GM06990 (cell line): ENCODE measurements around the gene LPCAT1.
A peak's percentile ranks its signal among the peaks of the same experiment; 100 is the strongest.

Experiments
- DNase-seq: peaks from one replicate; pipeline ENCODE4 v3.0.0-alpha.2; 2011; ENCODE audit not compliant: insufficient read length; ENCODE audit errors: extremely low read depth
- H3K27me3 ChIP-seq: replicated peaks from 2 replicates; pipeline ENCODE4 v1.6.0; 2011; ENCODE audit warnings: low read length; ENCODE audit not compliant: control insufficient read depth, insufficient read depth
- H3K36me3 ChIP-seq: 2 replicates; pipeline ENCODE4 v1.5.1; 2011; ENCODE audit warnings: low read length; ENCODE audit not compliant: control insufficient read depth, insufficient read depth
- H3K4me3 ChIP-seq: replicated peaks from 2 replicates; pipeline ENCODE4 v1.5.1; 2011; ENCODE audit warnings: low read depth, mild to moderate bottlenecking, control low read depth, low read length
- TF ChIP-seq, protein P1 (sequence below): IDR thresholded peaks from 2 replicates; pipeline ENCODE4 v1.5.1; 2011; ENCODE audit warnings: low read length, control low read depth, mild to moderate bottlenecking, inconsistent platforms; ENCODE audit not compliant: insufficient read depth, poor library complexity, severe bottlenecking

The LPCAT1 gene

DNA sequence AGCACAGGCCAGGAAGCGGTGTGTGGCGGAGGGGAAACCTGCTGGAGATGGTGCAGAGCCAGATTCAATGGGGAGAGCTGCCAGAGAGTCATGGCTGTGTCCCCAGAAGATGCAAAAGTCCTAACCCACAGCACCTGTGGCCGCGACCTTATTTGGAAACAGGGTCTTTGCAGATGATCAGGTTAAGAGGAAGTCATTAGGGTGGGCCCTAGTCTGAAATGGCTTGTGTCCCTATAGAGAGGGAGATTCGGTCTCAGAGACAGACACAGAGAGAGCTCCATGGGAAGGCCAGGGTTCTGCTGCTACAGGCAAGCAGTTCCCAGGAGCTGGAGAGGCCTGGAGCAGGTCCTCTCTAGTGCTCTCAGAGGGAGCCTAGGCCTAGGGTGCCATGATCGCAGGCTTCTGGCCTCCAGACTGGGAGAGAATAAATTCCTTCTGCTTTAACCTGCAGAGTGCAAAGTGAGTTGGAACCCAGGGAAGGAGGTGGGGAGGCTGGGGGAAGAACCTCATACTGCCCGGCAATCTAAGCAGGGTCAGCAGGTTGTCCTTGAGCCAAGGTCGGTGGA lies 1.9 kb upstream of the LPCAT1 start:
- no peaks in the 10 kb centered on the region for H3K27me3 ChIP-seq
- TF ChIP-seq, protein P1, sequence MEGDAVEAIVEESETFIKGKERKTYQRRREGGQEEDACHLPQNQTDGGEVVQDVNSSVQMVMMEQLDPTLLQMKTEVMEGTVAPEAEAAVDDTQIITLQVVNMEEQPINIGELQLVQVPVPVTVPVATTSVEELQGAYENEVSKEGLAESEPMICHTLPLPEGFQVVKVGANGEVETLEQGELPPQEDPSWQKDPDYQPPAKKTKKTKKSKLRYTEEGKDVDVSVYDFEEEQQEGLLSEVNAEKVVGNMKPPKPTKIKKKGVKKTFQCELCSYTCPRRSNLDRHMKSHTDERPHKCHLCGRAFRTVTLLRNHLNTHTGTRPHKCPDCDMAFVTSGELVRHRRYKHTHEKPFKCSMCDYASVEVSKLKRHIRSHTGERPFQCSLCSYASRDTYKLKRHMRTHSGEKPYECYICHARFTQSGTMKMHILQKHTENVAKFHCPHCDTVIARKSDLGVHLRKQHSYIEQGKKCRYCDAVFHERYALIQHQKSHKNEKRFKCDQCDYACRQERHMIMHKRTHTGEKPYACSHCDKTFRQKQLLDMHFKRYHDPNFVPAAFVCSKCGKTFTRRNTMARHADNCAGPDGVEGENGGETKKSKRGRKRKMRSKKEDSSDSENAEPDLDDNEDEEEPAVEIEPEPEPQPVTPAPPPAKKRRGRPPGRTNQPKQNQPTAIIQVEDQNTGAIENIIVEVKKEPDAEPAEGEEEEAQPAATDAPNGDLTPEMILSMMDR: no peak
- peaks cover 6% of the 10 kb centered on the region for H3K36me3 ChIP-seq
- no peak overlapping the region for H3K4me3 ChIP-seq
- no peak for DNase-seq

GRCh38 chr5:1524799-1525623 lies 1.3 kb upstream of the LPCAT1 start:
- Histone ChIP-seq H3K27me3 (no peaks in the 10 kb centered on the region), H3K4me3 (peak overlapping the region; percentile 85), H3K36me3 (peaks cover 6% of the 10 kb centered on the region)
- TF ChIP-seq, protein P1: no peak
- DNase-seq: no peak

DNA sequence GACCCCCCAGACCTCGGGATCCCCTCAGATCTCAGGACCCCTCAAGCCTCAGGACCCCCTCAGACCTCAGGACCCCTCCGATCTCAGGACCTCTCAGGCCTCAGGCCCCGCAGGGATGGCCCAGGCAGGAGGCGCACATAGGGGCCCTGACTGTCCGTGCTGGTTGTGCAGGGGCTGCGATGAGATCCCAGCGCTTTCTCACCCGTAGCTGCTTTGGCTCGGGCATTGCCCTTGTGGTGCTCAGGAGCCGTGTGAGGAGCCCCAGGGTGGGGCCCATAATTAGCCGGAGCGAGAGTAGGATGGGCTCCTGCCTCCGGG lies 680 bp upstream of the LPCAT1 start:
- no peak for DNase-seq
- Histone ChIP-seq H3K27me3 (no peaks in the 10 kb centered on the region), H3K4me3 (peak overlapping the region; percentile 85), H3K36me3 (peaks cover 12% of the 10 kb centered on the region)
- TF ChIP-seq, protein P1: no peak

DNA sequence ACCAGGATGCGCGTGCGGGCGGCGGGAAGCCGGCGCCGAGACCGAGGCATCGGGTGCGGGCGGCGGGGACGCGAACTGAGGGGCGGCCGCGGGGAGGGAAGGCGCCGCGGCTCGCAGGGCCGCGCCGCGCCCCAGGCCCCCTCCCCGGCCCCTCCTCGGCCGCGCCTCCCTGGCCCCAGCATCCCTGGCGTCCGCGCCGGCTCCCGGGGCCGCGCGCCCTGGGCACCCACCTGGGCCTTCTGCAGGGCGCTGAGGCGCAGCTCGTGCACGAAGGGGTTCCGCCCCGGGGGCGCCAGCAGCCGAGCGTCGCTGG lies 324 bp downstream of the LPCAT1 start:
- no peak for DNase-seq
- TF ChIP-seq, protein P1: no peak
- Histone ChIP-seq H3K27me3 (no peaks in the 10 kb centered on the region), H3K4me3 (peak overlapping the region; percentile 85), H3K36me3 (peaks cover 19% of the 10 kb centered on the region)

GRCh38 chr5:1522601-1523479 lies 920 bp downstream of the LPCAT1 start:
- Histone ChIP-seq H3K27me3 (no peaks in the 10 kb centered on the region), H3K36me3 (peaks cover 21% of the 10 kb centered on the region), H3K4me3 (peak overlapping the region; percentile 85)
- no peak for DNase-seq
- TF ChIP-seq, protein P1: no peak
